GM21528 (cell line): ENCODE results near the gene SLC7A4.
"Not testable (repeated sequence)": the region's sequence is repeated elsewhere in the genome, so short reads cannot be mapped to it uniquely, and the experiment has no call there.

Source experiments
- ATAC-seq: cut with Tn5 transposase; IDR thresholded peaks from one replicate; pipeline ENCODE4 v1.9.1; 2021; ENCODE audit warnings: mild to moderate bottlenecking, moderate library complexity; ENCODE audit not compliant: unreplicated experiment, low FRiP score

Gene SLC7A4

GRCh38 chr22:21022955-21023614, 9.3 kb downstream of the SLC7A4 start:
- no peak for ATAC-seq

GRCh38 chr22:21022507-21022906, 9.9 kb downstream of the SLC7A4 start:
- ATAC-seq = no peak

- ATAC-seq = no peak
Observed at GRCh38 chr22:21020802-21021429, 11.4 kb downstream of the SLC7A4 start.

GRCh38 chr22:21018314-21018713, 14.0 kb downstream of the SLC7A4 start:
- no peak for ATAC-seq

GRCh38 chr22:21016644-21017420, 15.5 kb downstream of the SLC7A4 start:
- ATAC-seq = no peak

GRCh38 chr22:21015466-21016006, 16.8 kb downstream of the SLC7A4 start:
- ATAC-seq = no peak

GRCh38 chr22:21014726-21015465, 17.5 kb downstream of the SLC7A4 start, which contains the start of gene P2RX6:
Gene P2RX6 (plus strand): TSS chr22:21015165. CDS start chr22:21015175, 10 bp downstream.
- ATAC-seq = no peak

GRCh38 chr22:21014202-21014725, 18.1 kb downstream of the SLC7A4 start:
- ATAC-seq = peak; percentile 55

- ATAC-seq = peak; percentile 21
Observed at GRCh38 chr22:21013657-21014201, 18.6 kb downstream of the SLC7A4 start.

GRCh38 chr22:21012446-21013407, 19.6 kb downstream of the SLC7A4 start:
- no peak for ATAC-seq

- ATAC-seq = no peak
Observed at GRCh38 chr22:21010426-21011113, 21.8 kb downstream of the SLC7A4 start.

- ATAC-seq = no peak
Observed at GRCh38 chr22:21009638-21010425, 22.5 kb downstream of the SLC7A4 start.

GRCh38 chr22:21009208-21009607, 23.2 kb downstream of the SLC7A4 start:
- not testable (repeated sequence) for ATAC-seq

GRCh38 chr22:21003782-21004181, 28.6 kb downstream of the SLC7A4 start:
- no peak for ATAC-seq

GRCh38 chr22:21001601-21002325, 30.6 kb downstream of the SLC7A4 start, which contains the start of gene THAP7:
Gene THAP7 (minus strand): TSS chr22:21002118. CDS start chr22:21001911, 207 bp downstream.
- ATAC-seq = peak; percentile 78

GRCh38 chr22:21000987-21001600, 31.3 kb downstream of the SLC7A4 start:
- ATAC-seq = no peak
